GM10847 (cell line): ENCODE measurements around the gene ENO2.
A peak's percentile ranks its signal among the peaks of the same experiment; 100 is the strongest.

Experiments
- POLR2A ChIP-seq: IDR thresholded peaks from 2 replicates; pipeline ENCODE4 v1.6.1; 2011; ENCODE audit not compliant: insufficient read length; ENCODE audit errors: extremely low read depth

ENO2 gene

GRCh38 chr12:6927379-6928021 lies 13.1 kb downstream of the ENO2 start, which contains the start of gene ATN1:
ATN1 (plus strand) TSS chr12:6927959; CDS start chr12:6934002, 6,043 bp downstream.
- TF ChIP-seq POLR2A: peak; percentile 46

- TF ChIP-seq POLR2A: no peak
Observed at GRCh38 chr12:6928022-6928702, 13.8 kb downstream of the ENO2 start.

- TF ChIP-seq POLR2A: no peak
Observed at GRCh38 chr12:6928703-6929407, 14.5 kb downstream of the ENO2 start.

GRCh38 chr12:6929466-6930452 lies 15.4 kb downstream of the ENO2 start:
- TF ChIP-seq POLR2A: no peak

- no peak for TF ChIP-seq POLR2A
Observed at GRCh38 chr12:6932766-6933165, 18.4 kb downstream of the ENO2 start.

- no peak for TF ChIP-seq POLR2A
Observed at GRCh38 chr12:6934110-6934509, 19.7 kb downstream of the ENO2 start.

GRCh38 chr12:6935371-6936193 lies 21.2 kb downstream of the ENO2 start:
- TF ChIP-seq POLR2A: no peak

GRCh38 chr12:6936194-6936635 lies 21.8 kb downstream of the ENO2 start:
- TF ChIP-seq POLR2A: no peak

- TF ChIP-seq POLR2A: peak; percentile 1
Observed at GRCh38 chr12:6936636-6937480, 22.5 kb downstream of the ENO2 start.

GRCh38 chr12:6937481-6938352 lies 23.3 kb downstream of the ENO2 start:
- peak; percentile 81 for TF ChIP-seq POLR2A

- TF ChIP-seq POLR2A: no peak
Observed at GRCh38 chr12:6938353-6939190, 24.2 kb downstream of the ENO2 start.
